Smooth muscle cell (in vitro differentiated cells): Measurements from ENCODE around the gene MYMK. TPM values are rescaled to one million over a fixed set of nuclear protein-coding genes. Genes with fewer than 3 reads are reported as not detected.

Experiments used
- DNase-seq: peaks from one replicate; lab custom pipeline; 2025; ENCODE audit not compliant: unreplicated experiment; lab: John Stamatoyannopoulos, UW
- H2AFZ ChIP-seq: fragments of 200-600 bp; sonication (generic); 2 replicates; pipeline ENCODE4 v1.6.0; 2016; ENCODE audit warnings: antibody characterized with exemption, low read depth, mild to moderate bottlenecking
- H3F3A ChIP-seq: fragments of 200-600 bp; sonication (generic); 2 replicates; pipeline ENCODE4 v1.6.0; 2017; ENCODE audit warnings: antibody characterized with exemption, low read depth
- H3K27ac ChIP-seq: fragments of 200-600 bp; sonication (generic); 2 replicates; pipeline ENCODE4 v1.5.1; 2016; ENCODE audit warnings: low read depth, mild to moderate bottlenecking
- H3K27me3 ChIP-seq: fragments of 200-600 bp; sonication (generic); 2 replicates; pipeline ENCODE4 v1.6.1; 2016; ENCODE audit warnings: low read depth, mild to moderate bottlenecking
- H3K36me3 ChIP-seq: fragments of 200-600 bp; sonication (generic); 2 replicates; pipeline ENCODE4 v1.5.1; 2016; ENCODE audit warnings: low read depth
- H3K4me1 ChIP-seq: fragments of 200-600 bp; sonication (generic); 2 replicates; pipeline ENCODE4 v1.5.1; 2016; ENCODE audit warnings: low read depth
- H3K4me2 ChIP-seq: fragments of 200-600 bp; sonication (generic); 2 replicates; pipeline ENCODE4 v1.6.0; 2016; ENCODE audit warnings: mild to moderate bottlenecking
- H3K4me3 ChIP-seq: fragments of 200-600 bp; sonication (generic); 2 replicates; pipeline ENCODE4 v1.5.1; 2016; ENCODE audit warnings: mild to moderate bottlenecking
- H3K79me2 ChIP-seq: fragments of 200-600 bp; sonication (generic); 2 replicates; pipeline ENCODE4 v1.6.0; 2016; ENCODE audit warnings: low read depth, mild to moderate bottlenecking
- H3K9ac ChIP-seq: fragments of 200-600 bp; sonication (generic); 2 replicates; pipeline ENCODE4 v1.6.0; 2016; ENCODE audit warnings: low read depth
- H3K9me3 ChIP-seq: fragments of 200-600 bp; sonication (generic); replicated peaks from 2 replicates; pipeline ENCODE4 v1.5.1; 2016; ENCODE audit warnings: low read depth
- H4K20me1 ChIP-seq: fragments of 200-600 bp; sonication (generic); 2 replicates; pipeline ENCODE4 v1.6.0; 2016; ENCODE audit warnings: low read depth
- CTCF ChIP-seq: fragments of 200-600 bp; sonication (generic); IDR thresholded peaks from 2 replicates; pipeline ENCODE4 v1.5.1; 2017; ENCODE audit warnings: borderline replicate concordance, mild to moderate bottlenecking, antibody characterized with exemption; ENCODE audit not compliant: insufficient read depth, poor library complexity, severe bottlenecking
- WGBS: methylation state at CpG from one replicate; pipeline ENCODE4 v1.1.7; 2016; ENCODE audit warnings: low lambda C conversion rate; 5-methylcytosine and 5-hydroxymethylcytosine counted together
- polyA plus RNA-seq: library from polyadenylated mRNA; unstranded; fragments of >200 nt; fragmentation: Nextera tagmentation; extraction: Ambion mirVana; gene quantifications from 2 replicates; pipeline ENCODE4 v1.2.1, GENCODE V29; 2016
- total RNA-seq: library from RNA; depleted of rRNA; stranded (reverse); fragments of >200 nt; gene quantifications from 2 replicates; pipeline ENCODE4 v1.2.3, GENCODE V29; 2014

MYMK gene
- total and polyA plus RNA-seq, 2 experiments from 2014 or later, result not detected

- TF ChIP-seq CTCF, result no peak
- no peaks in the 10 kb centered on the region for H3F3A ChIP-seq
- peak overlapping the region; percentile 76 for H2AFZ ChIP-seq
- no peaks in the 10 kb centered on the region for H3K9me3 ChIP-seq
- no peaks in the 10 kb centered on the region for H3K27me3 ChIP-seq
- no peak overlapping the region for H3K9ac ChIP-seq
- 31% methylated on average over 21 of the region's 21 CpGs for WGBS
- no peak overlapping the region for H3K27ac ChIP-seq
- H3K4me3 ChIP-seq, result no peak overlapping the region
- no peaks in the 10 kb centered on the region for H3K79me2 ChIP-seq
- no peaks in the 10 kb centered on the region for H4K20me1 ChIP-seq
- H3K4me2 ChIP-seq, result peak overlapping the region; percentile 72
- no peaks in the 10 kb centered on the region for H3K36me3 ChIP-seq
- peaks cover 13% of the 10 kb centered on the region for H3K4me1 ChIP-seq
- DNase-seq, result no peak
Observed at GRCh38 chr9:133526721-133527321, 2.1 kb upstream of the MYMK start.

- Histone ChIP-seq H3K4me1 (peaks cover 13% of the 10 kb centered on the region), H3K36me3 (no peaks in the 10 kb centered on the region), H3F3A (no peaks in the 10 kb centered on the region), H3K27ac (no peak overlapping the region), H3K9ac (no peak overlapping the region), H3K4me3 (no peak overlapping the region), H3K79me2 (no peaks in the 10 kb centered on the region), H2AFZ (no peak overlapping the region), H3K27me3 (no peaks in the 10 kb centered on the region), H3K4me2 (no peak overlapping the region), H3K9me3 (no peaks in the 10 kb centered on the region), H4K20me1 (no peaks in the 10 kb centered on the region)
- no peak for DNase-seq
- TF ChIP-seq CTCF, result no peak
- 89% methylated on average over 8 of the region's 8 CpGs for WGBS
Observed at GRCh38 chr9:133525677-133526076, 918 bp upstream of the MYMK start.

- no peaks in the 10 kb centered on the region for H3K79me2 ChIP-seq
- no peak for TF ChIP-seq CTCF
- no peak overlapping the region for H3K9ac ChIP-seq
- no peaks in the 10 kb centered on the region for H3K27me3 ChIP-seq
- no peak for DNase-seq
- WGBS, result 77% methylated on average over 5 of the region's 5 CpGs
- H3K4me3 ChIP-seq, result no peak overlapping the region
- H3K4me2 ChIP-seq, result no peak overlapping the region
- peaks cover 13% of the 10 kb centered on the region for H3K4me1 ChIP-seq
- H3K36me3 ChIP-seq, result no peaks in the 10 kb centered on the region
- no peaks in the 10 kb centered on the region for H3K9me3 ChIP-seq
- no peaks in the 10 kb centered on the region for H3F3A ChIP-seq
- no peak overlapping the region for H2AFZ ChIP-seq
- no peaks in the 10 kb centered on the region for H4K20me1 ChIP-seq
- no peak overlapping the region for H3K27ac ChIP-seq
Observed at GRCh38 chr9:133524146-133524545, 613 bp downstream of the MYMK start.

- Histone ChIP-seq H3F3A (no peaks in the 10 kb centered on the region), H3K9ac (no peak overlapping the region), H3K27me3 (no peaks in the 10 kb centered on the region), H3K4me2 (no peak overlapping the region), H3K36me3 (no peaks in the 10 kb centered on the region), H3K79me2 (no peaks in the 10 kb centered on the region), H3K27ac (no peak overlapping the region), H3K4me1 (peaks cover 13% of the 10 kb centered on the region), H2AFZ (no peak overlapping the region), H3K4me3 (no peak overlapping the region), H4K20me1 (no peaks in the 10 kb centered on the region), H3K9me3 (no peaks in the 10 kb centered on the region)
- 91% methylated on average over 8 of the region's 8 CpGs for WGBS
- DNase-seq, result no peak
- peak; percentile 12 for TF ChIP-seq CTCF
Observed at GRCh38 chr9:133523106-133523505, 1.7 kb downstream of the MYMK start.
